Stimulated activated CD4-positive, alpha-beta T cell treated with anti-CD3 and anti-CD28 coated beads, TNF-alpha, amount 100 ng/mL, for 1 hour (primary cell): ENCODE measurements around the gene UBE2K.
"Not testable (repeated sequence)": the region's sequence is repeated elsewhere in the genome, so short reads cannot be mapped to it uniquely, and the experiment has no call there.

Experiments used
- DNase-seq, 3 donors: peaks; one replicate each; pipeline ENCODE4 v3.0.0-alpha.2; 2020; ENCODE audit warnings: low read depth in 3 of 3, low spot score in 1 of 3

Gene UBE2K

GRCh38 chr4:39697740-39698423, at the start of gene UBE2K:
Gene UBE2K, plus strand, starts transcription at chr4:39698136. Its CDS starts 192 bp downstream, at chr4:39698328.
- DNase-seq = peak; percentile 74 to 83 (median 81)

- no peak for DNase-seq
These were observed 49.7 kb upstream of the UBE2K start for GRCh38 chr4:39648213-39648612.

GRCh38 chr4:39648827-39649558, 48.9 kb upstream of the UBE2K start:
- no peak for DNase-seq

GRCh38 chr4:39649639-39650265, 48.2 kb upstream of the UBE2K start:
- DNase-seq = no peak

GRCh38 chr4:39651586-39651985, 46.4 kb upstream of the UBE2K start:
- DNase-seq = not testable (repeated sequence)

GRCh38 chr4:39655211-39655610, 42.7 kb upstream of the UBE2K start:
- no peak for DNase-seq

- DNase-seq = no peak
These were observed 42.1 kb upstream of the UBE2K start for GRCh38 chr4:39655876-39656275.

GRCh38 chr4:39656638-39657037, 41.3 kb upstream of the UBE2K start:
- DNase-seq = not testable (repeated sequence)

GRCh38 chr4:39657465-39657864, 40.5 kb upstream of the UBE2K start:
- DNase-seq = no peak

GRCh38 chr4:39658756-39659155, 39.2 kb upstream of the UBE2K start:
- no peak for DNase-seq

GRCh38 chr4:39660045-39660444, 37.9 kb upstream of the UBE2K start:
- no peak for DNase-seq

GRCh38 chr4:39660757-39661156, 37.2 kb upstream of the UBE2K start:
- DNase-seq = no peak

GRCh38 chr4:39662683-39663082, 35.3 kb upstream of the UBE2K start:
- DNase-seq = no peak

- DNase-seq = no peak
These were observed 32.9 kb upstream of the UBE2K start for GRCh38 chr4:39664828-39665731.

GRCh38 chr4:39667706-39668105, 30.2 kb upstream of the UBE2K start:
- no peak for DNase-seq

GRCh38 chr4:39668887-39669286, 29.0 kb upstream of the UBE2K start:
- DNase-seq = no peak

GRCh38 chr4:39670296-39670695, 27.6 kb upstream of the UBE2K start:
- DNase-seq = not testable (repeated sequence)

- DNase-seq = not testable (repeated sequence)
These were observed 22.3 kb upstream of the UBE2K start for GRCh38 chr4:39675681-39676080.

GRCh38 chr4:39681003-39681402, 16.9 kb upstream of the UBE2K start:
- not testable (repeated sequence) for DNase-seq

- no peak for DNase-seq
These were observed 15.8 kb upstream of the UBE2K start for GRCh38 chr4:39682138-39682537.

- no peak for DNase-seq
These were observed 11.9 kb upstream of the UBE2K start for GRCh38 chr4:39685990-39686389.
